Ovary (tissue), 9 donors: ENCODE results near the gene POPDC3. TPM values are rescaled to one million over a fixed set of nuclear protein-coding genes. Genes with fewer than 3 reads are reported as not detected.

Experiments
- DNase-seq, 5 donors: peaks; one replicate each; pipeline ENCODE4 v3.0.0-alpha.2; 2019 to 2020
- H3K27ac ChIP-seq, 2 donors: fragments of 200-600 bp; one replicate each; pipeline versions ENCODE4 v1.5.1 to v1.8.0; 2019 to 2022
- H3K27me3 ChIP-seq: fragments of 200-600 bp; one replicate; pipeline ENCODE4 v1.8.0; 2022
- H3K36me3 ChIP-seq: fragments of 200-600 bp; sonication (generic); one replicate; pipeline ENCODE4 v1.5.1; 2019
- H3K4me1 ChIP-seq: one replicate; pipeline ENCODE4 v1.8.1; 2013; ENCODE audit warnings: mild to moderate bottlenecking, moderate library complexity; ENCODE audit not compliant: insufficient read depth
- H3K4me3 ChIP-seq: fragments of 200-600 bp; sonication (generic); one replicate; pipeline ENCODE4 v1.5.1; 2017
- H3K9me3 ChIP-seq, 2 donors: fragments of 200-600 bp in 1 of 2; sonication (generic) in 1 of 2; one replicate each; pipeline versions ENCODE4 v1.5.1 to v1.8.1; 2013 to 2019; ENCODE audit warnings: mild to moderate bottlenecking in 1 of 2, moderate library complexity in 1 of 2
- EP300 ChIP-seq: sonication (generic); formaldehyde crosslinking; IDR thresholded peaks from one replicate; pipeline ENCODE4 v1.6.1; 2017; ENCODE audit warnings: antibody characterized with exemption
- POLR2A ChIP-seq: fragments of 450-650 bp; IDR thresholded peaks from one replicate; pipeline ENCODE4 v1.6.1; 2017; ENCODE audit warnings: antibody characterized with exemption, mild to moderate bottlenecking, moderate library complexity
- WGBS, 3 donors: extraction: QIAGEN DNeasy Blood & Tissue Kit in 1 of 3; methylation state at CpG; one replicate each; pipeline versions ENCODE4 v1.1.5 to v1.1.7; 2013 to 2017; 5-methylcytosine and 5-hydroxymethylcytosine counted together
- intact Hi-C, 4 donors: fragments of 100-400 bp; cut with DNase I; formaldehyde crosslinking; loops; one replicate each; pipeline versions ENCODE4 v1.11.0 to v1.15.1; 2022 to 2023
- polyA plus RNA-seq, 2 donors: library from polyadenylated mRNA; stranded (reverse); fragments of 200-250 nt in 1 of 2; fragments of 350-450 nt in 1 of 2; fragmentation: Illumina TruSeq in 1 of 2; extraction: RNeasy Lipid Tissue Mini Kit (QIAGEN cat#74804) in 1 of 2; gene quantifications; one replicate each; pipeline ENCODE4 v1.2.3, GENCODE V29; 2013 to 2014
- total RNA-seq, 7 donors: library from RNA; depleted of rRNA in 2 of 7; stranded (reverse); fragments of >200 nt in 2 of 7; fragmentation: NEBNext Ultra II Directional in 3 of 7; extraction: Animal tissue kit (Norgen Biotek cat#: 25700) in 3 of 7; gene quantifications; one replicate each; pipeline versions ENCODE4 v1.1.0 to v1.2.4, GENCODE V29; 2016 to 2023
- TF ChIP-seq, protein P1 (sequence below), 3 donors: fragments of 450-650 bp in 2 of 3; fragments of 200-600 bp in 1 of 3; IDR thresholded peaks; one replicate each; pipeline versions ENCODE4 v1.5.1 to v1.8.0; 2016 to 2022; ENCODE audit warnings: antibody characterized with exemption in 3 of 3, mild to moderate bottlenecking in 1 of 3
- donor health status: DM: no; HTN: no; CAD: no; lungs with moderate emphysema.
- donor health status: DM: no; HTN: no; CAD: no.
- donor health status: Bipolar disorder and iron deficiency.
- donor health status: DM: yes; HTN: yes; CAD: no.
- donor health status: DM: no; HTN: no; CAD: no.
- donor health status: DM: yes; HTN: yes; CAD: no.

POPDC3 gene
- total and polyA plus RNA-seq, 9 donors: 0.15 to 3.1 (median 0.45) TPM; not detected in 6

DNA sequence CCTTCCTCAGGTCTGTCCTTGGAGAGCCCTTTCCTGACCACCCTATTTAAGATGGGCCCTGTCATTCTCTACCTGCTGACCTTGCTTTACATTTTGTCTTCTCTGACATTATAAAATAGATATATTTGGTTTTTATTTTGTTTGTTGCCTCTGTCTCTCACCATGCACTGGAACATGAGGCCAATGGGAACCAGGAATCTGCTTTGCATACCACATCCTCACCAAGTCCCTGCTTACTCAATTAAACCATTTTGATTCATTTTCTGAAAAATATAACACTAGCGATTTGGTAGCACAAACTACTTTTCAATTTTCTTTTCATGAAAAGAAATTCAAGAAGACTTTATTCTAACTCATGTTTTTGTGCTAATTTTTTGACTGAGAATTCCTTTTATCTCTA is 32.8 kb upstream of the POPDC3 start:
- Histone ChIP-seq H3K27me3 (no peaks in the 10 kb centered on the region), H3K27ac (no peak overlapping the region), H3K4me1 (no peaks in the 10 kb centered on the region), H3K4me3 (no peak overlapping the region), H3K9me3 (no peaks in the 10 kb centered on the region), H3K36me3 (no peaks in the 10 kb centered on the region)
- DNase-seq: no peak
- 77 to 84% (median 83%) methylated on average over 1 of the region's 1 CpG for WGBS, 3 donors
- intact Hi-C loops: no loop called here
- TF ChIP-seq POLR2A: no peak
- TF ChIP-seq, protein P1, sequence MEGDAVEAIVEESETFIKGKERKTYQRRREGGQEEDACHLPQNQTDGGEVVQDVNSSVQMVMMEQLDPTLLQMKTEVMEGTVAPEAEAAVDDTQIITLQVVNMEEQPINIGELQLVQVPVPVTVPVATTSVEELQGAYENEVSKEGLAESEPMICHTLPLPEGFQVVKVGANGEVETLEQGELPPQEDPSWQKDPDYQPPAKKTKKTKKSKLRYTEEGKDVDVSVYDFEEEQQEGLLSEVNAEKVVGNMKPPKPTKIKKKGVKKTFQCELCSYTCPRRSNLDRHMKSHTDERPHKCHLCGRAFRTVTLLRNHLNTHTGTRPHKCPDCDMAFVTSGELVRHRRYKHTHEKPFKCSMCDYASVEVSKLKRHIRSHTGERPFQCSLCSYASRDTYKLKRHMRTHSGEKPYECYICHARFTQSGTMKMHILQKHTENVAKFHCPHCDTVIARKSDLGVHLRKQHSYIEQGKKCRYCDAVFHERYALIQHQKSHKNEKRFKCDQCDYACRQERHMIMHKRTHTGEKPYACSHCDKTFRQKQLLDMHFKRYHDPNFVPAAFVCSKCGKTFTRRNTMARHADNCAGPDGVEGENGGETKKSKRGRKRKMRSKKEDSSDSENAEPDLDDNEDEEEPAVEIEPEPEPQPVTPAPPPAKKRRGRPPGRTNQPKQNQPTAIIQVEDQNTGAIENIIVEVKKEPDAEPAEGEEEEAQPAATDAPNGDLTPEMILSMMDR (IDR thresholded peaks at IDR 0.05): no peak
- TF ChIP-seq EP300: no peak

GRCh38 chr6:105211831-105212230 is 32.0 kb upstream of the POPDC3 start:
- no peak overlapping the region for H3K4me3 ChIP-seq
- no peaks in the 10 kb centered on the region for H3K9me3 ChIP-seq
- no peaks in the 10 kb centered on the region for H3K27me3 ChIP-seq
- no peaks in the 10 kb centered on the region for H3K4me1 ChIP-seq
- TF ChIP-seq POLR2A (no peak), EP300 (no peak)
- TF ChIP-seq, protein P1 (IDR thresholded peaks at IDR 0.05): no peak
- no peaks in the 10 kb centered on the region for H3K36me3 ChIP-seq
- 93 to 96% (median 94%) methylated on average over 3 of the region's 3 CpGs for WGBS, 3 donors
- DNase-seq: no peak
- H3K27ac ChIP-seq: no peak overlapping the region
- intact Hi-C loops: no loop called here

- H3K27ac ChIP-seq: no peak overlapping the region
- H3K27me3 ChIP-seq: no peaks in the 10 kb centered on the region
- WGBS, 3 donors: 80 to 88% (median 86%) methylated on average over 1 of the region's 1 CpG
- no peak overlapping the region for H3K4me3 ChIP-seq
- TF ChIP-seq EP300: no peak
- TF ChIP-seq, protein P1 (IDR thresholded peaks at IDR 0.05): no peak
- no peak for TF ChIP-seq POLR2A
- no peaks in the 10 kb centered on the region for H3K4me1 ChIP-seq
- no peaks in the 10 kb centered on the region for H3K9me3 ChIP-seq
- H3K36me3 ChIP-seq: no peaks in the 10 kb centered on the region
- DNase-seq: no peak
- intact Hi-C loops: no loop called here
Measured at GRCh38 chr6:105210932-105211531, 31.2 kb upstream of the POPDC3 start.

GRCh38 chr6:105209950-105210706 is 30.3 kb upstream of the POPDC3 start:
- no peak overlapping the region for H3K27ac ChIP-seq
- intact Hi-C loops: no loop called here
- H3K4me1 ChIP-seq: no peaks in the 10 kb centered on the region
- no peaks in the 10 kb centered on the region for H3K27me3 ChIP-seq
- WGBS, 3 donors: 63 to 70% (median 64%) methylated on average over 5 of the region's 5 CpGs
- TF ChIP-seq POLR2A (no peak), EP300 (no peak)
- TF ChIP-seq, protein P1 (IDR thresholded peaks at IDR 0.05): no peak
- H3K4me3 ChIP-seq: no peak overlapping the region
- H3K9me3 ChIP-seq: no peaks in the 10 kb centered on the region
- DNase-seq: no peak
- no peaks in the 10 kb centered on the region for H3K36me3 ChIP-seq
